ENCODE data around the gene ARRDC4.

- no peak for TF ChIP-seq POLR2A (IDR thresholded peaks at IDR 0.05)
- TF ChIP-seq EP300 (IDR thresholded peaks at IDR 0.05): no peak
Observed at GRCh38 chr15:97976129-97976528, 15.6 kb downstream of the ARRDC4 start.

Measured in tibial nerve (tissue), 3 donors.